CD4-positive, alpha-beta T cell treated with Interleukin-2 at 100 ng/mL for 4 hours (primary cell): Measurements from ENCODE around the gene RHBDF2.
A peak's percentile ranks its signal among the peaks of the same experiment; 100 is the strongest.

Experiments used
- DNase-seq: peaks from one replicate; pipeline ENCODE4 v3.0.0-alpha.2; 2020; ENCODE audit warnings: low spot score

The RHBDF2 gene

DNA sequence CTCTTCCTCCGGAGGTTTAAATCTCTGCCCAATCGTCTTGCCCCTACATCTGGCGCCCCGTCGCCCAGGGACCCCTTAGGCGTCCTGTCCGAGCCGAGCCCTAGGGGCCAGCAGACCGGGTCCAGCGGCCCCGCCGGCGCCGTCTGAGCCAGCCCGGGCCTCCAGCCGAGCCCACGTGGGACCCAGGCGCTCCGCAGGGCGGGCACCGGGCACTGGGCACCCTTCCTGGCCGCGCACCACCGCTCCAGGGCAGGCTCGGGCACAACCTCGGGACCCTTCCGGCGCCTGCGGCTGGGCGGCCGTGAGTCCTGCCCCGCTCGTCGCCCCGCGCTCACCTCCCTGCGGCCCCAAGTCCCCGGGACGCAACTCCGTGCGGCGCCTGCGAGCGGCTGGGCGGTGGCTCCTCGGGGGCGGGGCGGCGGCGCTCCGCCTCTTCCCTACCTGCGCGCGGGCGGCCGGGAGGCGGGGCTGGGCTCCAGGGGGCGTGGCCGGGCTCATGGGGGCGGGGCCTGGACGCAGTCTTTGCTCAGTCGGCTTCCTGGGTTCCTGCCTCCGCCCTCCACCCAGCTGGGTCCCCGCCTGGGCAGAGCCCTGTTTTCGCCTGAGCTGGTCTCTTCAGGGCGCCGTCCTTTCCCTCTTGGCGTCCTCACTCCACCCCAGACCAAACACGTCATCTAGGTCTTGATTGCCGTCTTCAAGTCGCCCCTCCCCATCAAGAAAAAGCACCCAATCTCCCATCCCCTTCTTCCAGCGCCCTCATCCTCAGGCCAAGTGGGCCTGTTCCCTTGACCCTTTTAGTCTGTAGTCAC lies at the start of gene RHBDF2:
TSS of gene RHBDF2 (minus strand) at position 406 of the 809 bp plus-strand sequence. CDS start 19,899 bp downstream, outside the sequence.
- DNase-seq, result peak; percentile 96

DNA sequence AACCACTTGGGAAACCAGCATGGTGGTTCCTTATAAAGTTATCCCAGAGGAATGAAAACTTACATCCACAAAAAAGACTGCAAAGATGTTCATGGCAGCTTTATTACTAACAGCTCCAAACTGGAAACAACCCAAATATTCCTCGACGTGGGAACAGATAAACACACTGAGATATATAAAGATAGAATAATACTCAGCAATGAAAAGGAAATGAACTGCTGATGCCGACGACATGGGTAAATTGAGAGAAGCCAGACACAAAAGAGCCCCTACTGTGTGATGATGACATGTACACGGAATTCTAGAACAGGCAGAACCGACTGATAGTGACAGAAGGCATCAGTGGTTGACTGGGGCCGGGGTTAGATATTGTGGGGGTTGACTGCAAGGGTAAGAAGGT lies 48.3 kb upstream of the RHBDF2 start:
- no peak for DNase-seq

DNA sequence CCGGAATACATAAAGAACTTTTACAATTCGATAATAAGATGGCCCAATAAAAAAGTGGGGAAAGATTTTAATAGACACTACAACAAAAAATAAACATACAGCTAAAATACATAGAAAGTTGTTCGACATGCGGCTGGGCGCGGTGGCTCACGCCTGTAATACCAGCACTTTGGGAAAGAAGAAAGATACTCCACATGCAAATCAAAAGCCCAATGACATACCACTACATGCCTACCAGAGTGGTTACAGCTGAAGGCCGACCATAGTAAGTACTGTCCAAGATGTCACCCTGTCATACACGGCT lies 47.9 kb upstream of the RHBDF2 start:
- DNase-seq, result no peak

- no peak for DNase-seq
Measured at GRCh38 chr17:76548378-76549214, 47.4 kb upstream of the RHBDF2 start.

- no peak for DNase-seq
Measured at GRCh38 chr17:76547642-76548202, 46.5 kb upstream of the RHBDF2 start.

GRCh38 chr17:76547183-76547641 lies 46.0 kb upstream of the RHBDF2 start:
- DNase-seq, result peak; percentile 65

DNA sequence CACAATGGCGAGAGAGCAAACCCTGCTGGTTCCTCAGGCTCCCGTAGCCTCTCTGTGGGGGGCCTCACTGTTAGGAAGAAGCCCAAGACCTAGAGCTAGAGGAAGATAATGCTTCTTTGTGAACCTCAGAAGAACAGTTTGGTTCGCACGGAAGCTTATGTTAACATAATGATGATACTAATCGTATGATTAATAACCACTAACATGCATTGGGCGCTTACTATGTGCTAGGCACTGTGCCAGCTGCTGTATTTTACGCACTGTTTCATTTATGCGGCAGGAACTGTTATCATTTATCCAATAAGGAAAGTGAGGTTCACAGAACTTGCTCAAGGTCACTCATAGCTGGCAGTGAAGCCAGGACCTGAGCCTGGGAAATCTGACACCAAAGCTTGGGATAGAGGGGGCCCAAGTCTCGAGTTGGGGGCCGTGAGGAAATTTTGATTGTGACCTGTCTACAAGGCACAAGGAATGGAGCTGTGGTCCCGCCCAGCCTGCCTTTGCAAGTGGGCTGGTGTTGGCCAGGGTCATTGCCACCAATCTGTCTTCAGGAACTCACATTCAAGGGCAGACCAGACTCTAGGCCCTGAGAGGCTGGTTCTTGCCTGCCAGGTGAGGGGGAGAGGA lies 45.4 kb upstream of the RHBDF2 start:
- no peak for DNase-seq

- DNase-seq, result no peak
Measured at GRCh38 chr17:76545918-76546555, 44.8 kb upstream of the RHBDF2 start.

GRCh38 chr17:76544546-76545365 lies 43.5 kb upstream of the RHBDF2 start:
- DNase-seq, result no peak

DNA sequence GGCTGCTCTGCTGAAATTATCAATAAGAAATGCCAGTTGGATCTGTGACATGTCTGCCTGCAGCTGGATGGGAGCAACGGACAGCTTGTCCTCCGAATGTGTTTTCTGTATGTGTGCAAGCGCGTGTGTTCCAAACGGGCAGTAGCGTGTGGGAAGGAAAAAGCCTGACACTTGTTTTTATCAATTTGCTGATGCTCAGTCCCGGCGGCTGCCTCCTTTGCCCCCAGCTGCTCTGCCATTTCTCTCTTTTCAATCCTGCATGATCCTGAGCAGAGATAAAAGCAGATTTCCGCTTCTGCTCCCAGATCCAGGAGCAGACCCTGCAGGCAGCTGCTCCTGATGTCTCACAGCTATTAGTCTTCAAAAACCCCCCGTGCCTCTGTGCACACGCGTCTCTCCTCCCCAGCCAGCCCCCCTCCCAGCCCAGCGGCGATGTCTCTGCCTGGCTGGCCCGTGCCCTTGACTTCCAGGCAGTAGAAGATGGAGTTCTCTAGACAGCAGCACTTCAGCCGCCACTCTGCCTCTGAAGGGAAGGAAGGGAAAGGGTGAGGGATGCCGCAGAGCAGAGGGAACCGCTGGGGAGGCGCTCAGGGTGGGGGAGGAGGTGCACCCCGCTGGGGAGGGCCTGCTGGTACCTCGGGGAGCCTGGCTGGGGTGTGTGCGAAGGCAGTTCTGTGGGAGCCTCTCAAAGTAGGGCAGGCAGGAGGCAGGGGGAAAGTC lies 42.8 kb upstream of the RHBDF2 start:
- DNase-seq, result no peak

DNA sequence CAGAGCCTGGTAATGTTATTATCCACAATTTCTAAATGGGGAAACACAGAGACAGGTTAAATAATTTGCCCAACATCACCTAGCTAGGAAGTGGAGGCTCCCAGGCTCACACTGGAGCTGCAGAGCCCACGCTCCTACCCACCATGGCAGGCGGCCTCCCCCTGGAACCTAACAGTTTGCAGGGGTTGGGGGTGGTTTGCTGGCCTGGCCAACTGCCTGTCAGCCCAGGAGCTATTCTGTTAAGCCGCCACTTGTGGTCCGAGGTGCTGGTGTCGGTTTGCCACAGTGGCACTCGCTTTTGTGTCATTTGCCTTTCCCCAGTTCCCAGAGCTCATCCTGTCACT lies 42.2 kb upstream of the RHBDF2 start:
- DNase-seq, result no peak

DNA sequence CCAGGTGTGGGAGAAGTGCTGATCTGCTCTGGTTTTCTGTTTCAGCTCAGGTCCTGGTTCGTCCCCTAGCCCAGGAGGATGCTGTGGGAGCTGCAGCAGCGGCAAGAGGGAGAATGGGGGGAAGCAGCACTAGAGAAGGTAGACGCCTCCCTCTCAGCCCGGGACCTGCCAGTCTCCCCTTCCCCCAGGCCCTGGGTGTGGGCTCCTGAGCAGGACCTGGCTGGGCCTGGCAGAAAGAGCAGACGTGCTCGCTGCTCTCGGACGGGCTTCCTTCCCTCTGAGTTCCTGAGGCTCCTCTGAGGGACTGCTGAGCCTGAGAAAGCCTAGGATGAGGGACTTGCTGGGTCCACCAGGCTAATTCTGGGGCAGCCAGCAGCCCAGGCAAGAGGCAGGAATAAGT lies 41.8 kb upstream of the RHBDF2 start:
- DNase-seq, result no peak

DNA sequence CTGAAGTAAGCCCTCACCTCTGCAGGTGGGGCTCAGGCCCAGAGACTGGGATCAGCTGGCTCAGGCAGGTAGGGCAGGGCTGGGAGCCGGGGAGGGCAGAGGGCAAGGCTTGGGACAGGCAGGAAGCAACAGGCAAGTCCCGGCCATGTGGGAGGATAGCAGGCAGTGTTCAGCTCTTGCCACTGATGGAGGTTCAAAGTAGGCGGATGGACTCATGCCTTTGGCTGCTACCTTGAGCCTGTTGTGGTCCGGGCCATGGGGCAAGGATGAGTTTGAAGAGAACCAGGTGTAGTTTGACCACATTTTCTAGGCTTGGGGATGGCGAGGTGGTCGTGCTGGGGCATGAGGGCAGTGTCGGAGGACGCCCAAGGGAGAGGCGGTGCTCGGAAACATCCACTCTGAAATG lies 41.3 kb upstream of the RHBDF2 start:
- DNase-seq, result no peak

GRCh38 chr17:76541739-76542454 lies 40.7 kb upstream of the RHBDF2 start:
- no peak for DNase-seq

DNA sequence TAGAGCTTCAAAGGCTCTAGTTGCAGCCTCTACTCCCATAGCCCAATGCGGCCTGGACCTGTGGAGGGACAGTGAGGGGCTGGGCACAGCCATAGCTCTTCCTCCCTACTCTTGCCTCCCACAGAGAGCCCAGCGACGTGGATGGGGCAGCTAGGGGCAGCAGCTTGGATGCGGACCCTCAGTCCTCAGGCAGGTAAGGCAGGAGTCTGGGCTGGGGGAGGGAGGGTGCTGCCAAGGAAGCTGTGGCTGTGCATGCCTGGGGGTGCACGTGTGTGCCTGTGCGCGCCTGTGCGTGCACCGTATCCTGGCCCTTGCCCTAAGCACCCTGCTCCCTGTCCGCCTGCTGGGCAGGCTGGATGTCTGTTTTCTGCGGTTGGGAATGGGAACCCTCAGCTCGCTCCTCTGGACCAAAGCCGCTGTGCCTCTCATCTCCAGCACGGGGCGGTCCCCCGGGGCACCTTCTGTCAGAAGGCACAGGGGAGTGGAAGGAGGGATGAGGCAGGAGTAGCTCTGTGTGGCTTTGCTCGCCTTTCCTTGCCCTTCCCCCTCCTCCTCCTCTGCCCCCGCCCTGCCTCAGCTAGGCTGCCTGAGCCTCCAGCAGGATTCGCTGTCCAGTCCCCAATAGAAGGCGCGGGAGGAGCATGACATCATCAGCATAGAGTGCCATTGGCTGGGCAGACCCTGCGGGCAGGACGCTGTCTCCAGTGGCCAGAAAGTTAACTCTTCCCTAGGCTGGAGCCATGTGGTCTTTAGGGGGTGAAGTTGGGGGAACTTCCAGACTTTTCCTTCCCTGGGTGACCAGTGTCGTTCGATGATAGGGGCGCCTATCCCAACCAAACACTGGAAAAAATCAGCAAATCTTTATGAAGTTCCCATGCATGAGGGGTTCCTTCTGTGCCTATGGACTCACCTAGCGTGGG lies 39.4 kb upstream of the RHBDF2 start:
- no peak for DNase-seq

- no peak for DNase-seq
Measured at GRCh38 chr17:76539631-76540271, 38.5 kb upstream of the RHBDF2 start, which contains the start of gene PRCD. Gene PRCD, plus strand, starts transcription at chr17:76540044. Its CDS starts 98 bp downstream, at chr17:76540142.

- no peak for DNase-seq
Measured at GRCh38 chr17:76538941-76539570, 37.8 kb upstream of the RHBDF2 start.
